ENCODE measurements around the gene PAPPA2.
"Not testable (repeated sequence)": the region's sequence is repeated elsewhere in the genome, so short reads cannot be mapped to it uniquely, and the experiment has no call there.

PAPPA2 gene

GRCh38 chr1:176462674-176463378 lies at the start of gene PAPPA2:
Gene PAPPA2 (plus strand): TSS chr1:176463175. CDS start chr1:176556323, 93,148 bp downstream.
- no peak for DNase-seq

GRCh38 chr1:176416777-176417176 lies 46.2 kb upstream of the PAPPA2 start:
- no peak for DNase-seq

GRCh38 chr1:176419608-176420007 lies 43.4 kb upstream of the PAPPA2 start:
- DNase-seq = not testable (repeated sequence)

- DNase-seq = no peak
Observed at GRCh38 chr1:176434234-176434633, 28.7 kb upstream of the PAPPA2 start.

GRCh38 chr1:176436251-176436650 lies 26.7 kb upstream of the PAPPA2 start:
- DNase-seq = no peak

GRCh38 chr1:176440176-176440575 lies 22.8 kb upstream of the PAPPA2 start:
- no peak for DNase-seq

GRCh38 chr1:176444286-176444685 lies 18.7 kb upstream of the PAPPA2 start:
- no peak for DNase-seq

- no peak for DNase-seq
Observed at GRCh38 chr1:176445402-176445801, 17.6 kb upstream of the PAPPA2 start.

GRCh38 chr1:176448340-176448739 lies 14.6 kb upstream of the PAPPA2 start:
- DNase-seq = no peak

GRCh38 chr1:176450526-176450925 lies 12.4 kb upstream of the PAPPA2 start:
- no peak for DNase-seq

GRCh38 chr1:176451741-176452140 lies 11.2 kb upstream of the PAPPA2 start:
- not testable (repeated sequence) for DNase-seq

- no peak for DNase-seq
Observed at GRCh38 chr1:176456795-176457194, 6.2 kb upstream of the PAPPA2 start.

GRCh38 chr1:176460544-176461336 lies 2.2 kb upstream of the PAPPA2 start:
- no peak for DNase-seq

- DNase-seq = no peak
Observed at GRCh38 chr1:176461576-176461975, 1.4 kb upstream of the PAPPA2 start.

- no peak for DNase-seq
Observed at GRCh38 chr1:176466514-176466913, 3.5 kb downstream of the PAPPA2 start.

- no peak for DNase-seq
Observed at GRCh38 chr1:176469450-176470010, 6.6 kb downstream of the PAPPA2 start.

GRCh38 chr1:176471338-176472121 lies 8.6 kb downstream of the PAPPA2 start:
- DNase-seq = no peak

- DNase-seq = no peak
Observed at GRCh38 chr1:176479971-176480370, 17.0 kb downstream of the PAPPA2 start.

- no peak for DNase-seq
Observed at GRCh38 chr1:176480750-176481149, 17.8 kb downstream of the PAPPA2 start.

GRCh38 chr1:176485083-176485482 lies 22.1 kb downstream of the PAPPA2 start:
- DNase-seq = no peak

- DNase-seq = no peak
Observed at GRCh38 chr1:176494436-176494835, 31.5 kb downstream of the PAPPA2 start.

GRCh38 chr1:176499671-176500070 lies 36.7 kb downstream of the PAPPA2 start:
- DNase-seq = no peak

- no peak for DNase-seq
Observed at GRCh38 chr1:176501599-176501998, 38.6 kb downstream of the PAPPA2 start.

Measured in CD4-positive, alpha-beta T cell treated with Interleukin-15 for 1 hour (primary cell).